Astrocyte (in vitro differentiated cells and primary cell): ENCODE results near the gene CBX8. TPM values are rescaled to one million over a fixed set of nuclear protein-coding genes. Genes with fewer than 3 reads are reported as not detected.
A peak's percentile ranks its signal among the peaks of the same experiment; 100 is the strongest.

Source experiments
- DNase-seq: peaks from one replicate; pipeline ENCODE4 v3.0.0-alpha.2; 2010; ENCODE audit warnings: low read depth
- FAIRE-seq: peaks from 2 replicates; lab custom pipeline; 2011; peaks lifted over from hg19 to GRCh38; lab: Jason Lieb, UNC
- H2AFZ ChIP-seq: 2 replicates; pipeline ENCODE4 v1.6.0; 2012; ENCODE audit warnings: low read depth, low read length, inconsistent platforms
- H3K27ac ChIP-seq: 2 replicates; pipeline ENCODE4 v1.5.1; 2011; ENCODE audit warnings: low read depth, low read length, inconsistent platforms
- H3K27me3 ChIP-seq: 2 replicates; pipeline ENCODE4 v1.6.0; 2011; ENCODE audit warnings: low read length, inconsistent platforms; ENCODE audit not compliant: insufficient read depth
- H3K36me3 ChIP-seq: 2 replicates; pipeline ENCODE4 v1.5.1; 2011; ENCODE audit warnings: low read length, inconsistent platforms; ENCODE audit not compliant: insufficient read depth
- H3K4me1 ChIP-seq: 2 replicates; pipeline ENCODE4 v1.5.1; 2011; ENCODE audit warnings: low read length, inconsistent platforms; ENCODE audit not compliant: insufficient read depth
- H3K4me2 ChIP-seq: 2 replicates; pipeline ENCODE4 v1.6.0; 2012; ENCODE audit warnings: low read length, inconsistent platforms
- H3K4me3 ChIP-seq: 2 replicates; pipeline ENCODE4 v1.5.1; 2011; ENCODE audit warnings: low read depth, mild to moderate bottlenecking, low read length, inconsistent platforms; ENCODE audit not compliant: insufficient read depth
- H3K79me2 ChIP-seq: 2 replicates; pipeline ENCODE4 v1.6.0; 2012; ENCODE audit warnings: mild to moderate bottlenecking, low read length, inconsistent platforms; ENCODE audit not compliant: insufficient read depth
- H3K9ac ChIP-seq: 2 replicates; pipeline ENCODE4 v1.6.0; 2012; ENCODE audit warnings: mild to moderate bottlenecking, low read length, inconsistent platforms
- H3K9me3 ChIP-seq: 2 replicates; pipeline ENCODE4 v1.5.1; 2012; ENCODE audit warnings: low read depth, mild to moderate bottlenecking, low read length, inconsistent platforms; ENCODE audit not compliant: insufficient read depth
- H4K20me1 ChIP-seq: 2 replicates; pipeline ENCODE4 v1.6.0; 2012; ENCODE audit warnings: low read length, inconsistent platforms; ENCODE audit not compliant: insufficient read depth
- H3K27ac Mint-ChIP-seq: one replicate; pipeline ENCODE4 v1.8.0; 2021; ENCODE audit warnings: mild to moderate bottlenecking, mixed read lengths; ENCODE audit not compliant: unreplicated experiment
- H3K27me3 Mint-ChIP-seq: one replicate; pipeline ENCODE4 v1.8.0; 2021; ENCODE audit warnings: low read depth, mixed read lengths; ENCODE audit not compliant: unreplicated experiment
- H3K36me3 Mint-ChIP-seq: one replicate; pipeline ENCODE4 v1.8.0; 2021; ENCODE audit warnings: low read depth, mixed read lengths; ENCODE audit not compliant: unreplicated experiment
- H3K4me1 Mint-ChIP-seq: one replicate; pipeline ENCODE4 v1.8.0; 2021; ENCODE audit warnings: low read depth, mixed read lengths; ENCODE audit not compliant: unreplicated experiment
- H3K4me3 Mint-ChIP-seq: one replicate; pipeline ENCODE4 v1.8.0; 2021; ENCODE audit warnings: mild to moderate bottlenecking, moderate library complexity, mixed read lengths; ENCODE audit not compliant: unreplicated experiment
- H3K9me3 Mint-ChIP-seq: one replicate; pipeline ENCODE4 v1.8.0; 2021; ENCODE audit warnings: mild to moderate bottlenecking, mixed read lengths; ENCODE audit not compliant: unreplicated experiment
- CTCF ChIP-seq: IDR thresholded peaks from 2 replicates; pipeline ENCODE4 v1.5.1; 2011; ENCODE audit warnings: low read depth, mild to moderate bottlenecking, inconsistent platforms, low read length, moderate library complexity; ENCODE audit not compliant: insufficient read depth
- EZH2 ChIP-seq: IDR thresholded peaks from 2 replicates; pipeline ENCODE4 v1.6.1; 2012; ENCODE audit warnings: mild to moderate bottlenecking, low read length, inconsistent platforms; ENCODE audit not compliant: insufficient read depth
- total RNA-seq: library from RNA; stranded (reverse); gene quantifications from 2 replicates; pipeline ENCODE4 v1.2.1, GENCODE V29; 2021

CBX8 gene
- total RNA-seq, 1 donor from 2014 or later = 3.4 TPM

DNA sequence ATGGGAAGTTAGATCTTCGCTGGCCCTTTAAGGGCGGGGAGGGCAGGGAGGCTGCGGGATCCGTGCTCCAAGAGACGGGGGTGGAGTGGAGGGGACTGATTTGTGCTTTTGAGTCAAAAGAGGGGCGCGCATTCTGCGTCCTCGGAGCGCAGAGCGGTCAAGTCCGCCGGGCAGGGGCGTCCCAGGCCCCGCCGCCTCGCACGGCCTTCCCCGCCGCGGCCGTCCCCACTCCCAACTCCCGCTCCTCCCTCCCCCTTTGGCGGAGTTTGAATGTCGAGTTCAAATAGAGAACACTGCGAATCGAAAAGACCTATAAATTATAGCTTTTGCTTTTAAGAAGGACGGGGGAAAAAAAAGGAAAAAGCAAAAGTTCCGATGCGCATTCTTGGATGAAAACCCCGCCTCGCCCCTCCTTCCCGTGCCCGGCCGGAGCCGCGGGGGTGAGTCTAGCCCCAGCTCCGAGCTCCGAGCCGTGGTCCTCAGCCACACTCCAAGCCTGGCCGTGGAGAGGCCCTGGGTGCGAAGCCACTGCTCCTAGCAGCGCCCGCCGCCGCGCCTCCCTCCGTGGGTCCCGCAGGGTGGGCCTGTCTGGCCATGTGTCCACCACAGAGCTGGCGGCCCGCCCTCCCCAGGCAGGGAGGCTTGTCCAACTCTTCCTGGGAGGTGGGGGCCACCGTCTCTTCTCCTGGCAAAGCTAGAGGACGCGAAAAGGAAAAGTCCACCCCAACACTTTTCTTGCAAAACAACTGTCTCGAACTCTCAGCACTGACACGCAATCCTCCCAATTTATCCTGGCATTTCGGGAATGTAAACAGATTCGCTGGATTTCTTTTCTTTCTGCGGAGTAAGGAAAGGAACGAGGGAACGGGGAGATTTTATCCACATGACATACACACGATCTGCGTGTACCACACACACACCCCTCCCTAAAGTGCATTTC is 3.6 kb downstream of the CBX8 start:
- Histone ChIP-seq H3K36me3 (no peaks in the 10 kb centered on the region), H3K9ac (peak overlapping the region; percentile 33), H3K27me3 (peaks cover 47% of the 10 kb centered on the region), H3K4me2 (peak overlapping the region; percentile 91), H3K4me1 (peaks cover 30% of the 10 kb centered on the region), H3K4me3 (peak overlapping the region; percentile 43), H4K20me1 (peaks cover 31% of the 10 kb centered on the region), H3K79me2 (peaks cover 6% of the 10 kb centered on the region), H2AFZ (peak overlapping the region; percentile 60), H3K27ac (peak overlapping the region; percentile 5), H3K9me3 (no peaks in the 10 kb centered on the region)
- FAIRE-seq (peak; percentile 59), DNase-seq (peak; percentile 77)
- TF ChIP-seq CTCF = no peak
- peak; percentile 33 for TF ChIP-seq EZH2
- Mint-ChIP-seq H3K4me1 (peaks cover 8% of the 10 kb centered on the region), H3K4me3 (peak overlapping the region; percentile 63), H3K27me3 (peaks cover 31% of the 10 kb centered on the region), H3K36me3 (peaks cover 2% of the 10 kb centered on the region), H3K9me3 (peaks cover 5% of the 10 kb centered on the region), H3K27ac (peak overlapping the region; percentile 36)

DNA sequence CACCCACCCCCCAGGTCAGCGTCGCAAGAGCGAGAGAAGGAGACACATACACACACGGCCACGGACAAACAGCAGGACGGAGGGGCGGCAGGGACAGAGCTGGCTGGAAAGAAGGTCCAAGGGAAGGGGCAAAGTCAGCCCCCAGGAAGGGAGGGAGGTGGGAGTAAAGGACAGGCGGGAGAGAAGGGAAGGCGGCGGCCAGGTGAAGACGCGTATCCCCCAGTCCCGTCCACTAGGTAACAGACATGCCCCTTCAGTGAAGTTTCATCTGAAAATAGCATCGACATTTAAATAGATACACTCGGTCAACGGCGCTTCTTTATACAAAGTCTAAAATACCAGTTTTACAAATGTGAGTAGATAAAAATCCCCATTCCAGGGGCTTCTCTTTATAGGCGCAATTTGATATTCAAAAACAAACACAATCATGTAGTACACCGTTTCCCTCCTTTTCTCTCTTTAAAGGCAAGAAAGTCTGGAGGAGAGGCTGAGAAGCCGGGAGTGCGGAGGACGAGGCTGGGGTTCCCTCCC is 4.5 kb downstream of the CBX8 start:
- H3K36me3 ChIP-seq = no peaks in the 10 kb centered on the region
- peaks cover 47% of the 10 kb centered on the region for H3K27me3 ChIP-seq
- TF ChIP-seq CTCF (no peak), EZH2 (no peak)
- no peak overlapping the region for H3K4me3 Mint-ChIP-seq
- no peak overlapping the region for H2AFZ ChIP-seq
- peaks cover 36% of the 10 kb centered on the region for H3K27me3 Mint-ChIP-seq
- peaks cover 8% of the 10 kb centered on the region for H3K4me1 Mint-ChIP-seq
- H4K20me1 ChIP-seq = peaks cover 31% of the 10 kb centered on the region
- no peak overlapping the region for H3K9ac ChIP-seq
- no peak overlapping the region for H3K4me3 ChIP-seq
- peaks cover 2% of the 10 kb centered on the region for H3K36me3 Mint-ChIP-seq
- no peak overlapping the region for H3K27ac ChIP-seq
- H3K9me3 Mint-ChIP-seq = peaks cover 5% of the 10 kb centered on the region
- peaks cover 25% of the 10 kb centered on the region for H3K4me1 ChIP-seq
- H3K9me3 ChIP-seq = no peaks in the 10 kb centered on the region
- FAIRE-seq (no peak), DNase-seq (no peak)
- peak overlapping the region; percentile 91 for H3K4me2 ChIP-seq
- H3K27ac Mint-ChIP-seq = peak overlapping the region; percentile 86
- peaks cover 6% of the 10 kb centered on the region for H3K79me2 ChIP-seq
